Mononuclear cell (primary cell): ENCODE results near the gene TRAPPC3L. TPM values are rescaled to one million over a fixed set of nuclear protein-coding genes. Genes with fewer than 3 reads are reported as not detected.

Source experiments
- H3K27me3 ChIP-seq: 2 replicates; pipeline ENCODE4 v1.6.0; 2011; ENCODE audit warnings: low read length, control low read depth; ENCODE audit not compliant: insufficient read depth
- H3K4me1 ChIP-seq: 2 replicates; pipeline ENCODE4 v1.5.1; 2011; ENCODE audit warnings: mild to moderate bottlenecking, low read length, control low read depth; ENCODE audit not compliant: insufficient read depth
- H3K4me3 ChIP-seq: 2 replicates; pipeline ENCODE4 v1.5.1; 2011; ENCODE audit warnings: mild to moderate bottlenecking, low read length, moderate library complexity
- H3K9me3 ChIP-seq: 2 replicates; pipeline ENCODE4 v1.5.1; 2011; ENCODE audit warnings: low read depth, mild to moderate bottlenecking, control low read depth, low read length
- total RNA-seq: library from RNA; depleted of rRNA; stranded (reverse); fragments of >200 nt; gene quantifications from one replicate; pipeline ENCODE4 v1.2.3, GENCODE V29; 2012

TRAPPC3L gene
- total RNA-seq, 1 donor = 2.1 TPM

DNA sequence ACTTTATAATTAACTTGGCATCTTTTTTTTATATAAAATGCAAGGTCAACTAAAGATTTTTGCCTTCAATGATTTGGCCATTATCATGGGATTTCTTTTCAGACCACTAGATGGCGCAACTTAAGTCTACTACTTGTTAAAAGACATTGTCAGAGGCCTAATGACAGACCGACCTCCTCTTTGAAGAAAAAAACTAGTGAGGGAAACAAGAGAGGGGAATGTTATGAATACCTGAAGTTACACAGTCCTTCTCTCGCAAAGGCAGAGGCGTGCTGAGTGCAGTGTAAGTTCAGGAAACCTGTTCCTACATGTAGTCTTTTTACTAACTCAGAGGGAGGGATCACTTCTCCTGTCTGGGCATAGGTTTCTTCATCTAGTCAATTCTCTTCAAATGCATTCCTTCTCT, 9.3 kb downstream of the TRAPPC3L start:
- Histone ChIP-seq H3K27me3 (no peaks in the 10 kb centered on the region), H3K9me3 (no peaks in the 10 kb centered on the region), H3K4me3 (no peak overlapping the region), H3K4me1 (no peaks in the 10 kb centered on the region)

DNA sequence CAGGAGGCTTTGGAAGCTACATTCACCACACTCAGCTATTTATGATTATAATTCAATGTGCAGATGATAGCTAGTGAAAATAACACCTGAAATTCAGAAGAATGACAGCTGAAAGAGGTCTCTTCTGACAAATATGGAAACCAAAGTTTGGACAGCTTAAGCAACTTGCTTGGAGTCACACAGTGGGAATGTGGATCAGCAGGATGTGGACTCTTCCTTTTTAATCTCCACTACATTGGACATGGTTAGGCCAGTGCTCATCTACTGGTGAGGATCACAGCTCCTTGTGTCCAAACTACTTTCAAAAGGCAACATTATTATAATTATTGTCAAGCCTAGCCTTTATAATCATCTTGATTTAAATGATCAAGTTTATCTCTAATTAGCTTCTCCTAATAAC, 10.4 kb downstream of the TRAPPC3L start:
- Histone ChIP-seq H3K4me1 (no peaks in the 10 kb centered on the region), H3K9me3 (no peaks in the 10 kb centered on the region), H3K27me3 (no peaks in the 10 kb centered on the region), H3K4me3 (no peak overlapping the region)

DNA sequence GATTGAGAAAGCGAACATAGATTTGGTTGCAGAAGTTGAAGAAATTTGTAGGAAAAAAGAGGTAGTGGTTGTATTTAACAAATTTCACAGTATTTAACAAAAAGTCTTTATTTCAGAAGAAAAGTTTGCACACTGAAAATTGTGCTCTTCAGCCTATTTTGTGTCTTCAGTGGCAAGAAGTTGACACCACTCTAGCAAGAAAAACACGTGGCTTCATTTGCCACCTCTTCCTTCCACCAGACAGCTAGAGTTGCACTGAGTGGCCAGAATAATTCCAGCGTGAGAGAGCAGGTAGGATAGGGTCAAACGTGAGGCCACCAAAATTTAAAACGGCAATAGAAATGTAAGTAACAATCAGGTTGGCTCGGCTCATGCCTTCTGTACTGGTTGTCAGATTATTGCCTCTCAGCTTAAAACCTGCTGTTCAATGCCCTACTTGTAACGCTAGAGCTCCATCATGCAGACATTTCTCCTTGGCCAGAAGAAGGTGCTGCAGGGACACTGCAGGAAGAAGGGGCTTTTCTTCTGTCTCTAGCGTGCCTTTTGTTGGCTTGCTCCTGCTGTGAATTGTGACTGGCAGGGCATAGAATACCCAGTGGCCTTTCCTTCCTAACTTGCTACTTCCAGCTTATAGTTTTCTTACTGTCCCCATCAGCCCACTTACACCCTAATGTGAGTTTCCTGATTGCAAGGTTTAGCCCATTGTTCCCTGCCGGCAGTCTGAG, 12.1 kb downstream of the TRAPPC3L start:
- Histone ChIP-seq H3K27me3 (no peaks in the 10 kb centered on the region), H3K4me1 (no peaks in the 10 kb centered on the region), H3K4me3 (no peak overlapping the region), H3K9me3 (no peaks in the 10 kb centered on the region)

DNA sequence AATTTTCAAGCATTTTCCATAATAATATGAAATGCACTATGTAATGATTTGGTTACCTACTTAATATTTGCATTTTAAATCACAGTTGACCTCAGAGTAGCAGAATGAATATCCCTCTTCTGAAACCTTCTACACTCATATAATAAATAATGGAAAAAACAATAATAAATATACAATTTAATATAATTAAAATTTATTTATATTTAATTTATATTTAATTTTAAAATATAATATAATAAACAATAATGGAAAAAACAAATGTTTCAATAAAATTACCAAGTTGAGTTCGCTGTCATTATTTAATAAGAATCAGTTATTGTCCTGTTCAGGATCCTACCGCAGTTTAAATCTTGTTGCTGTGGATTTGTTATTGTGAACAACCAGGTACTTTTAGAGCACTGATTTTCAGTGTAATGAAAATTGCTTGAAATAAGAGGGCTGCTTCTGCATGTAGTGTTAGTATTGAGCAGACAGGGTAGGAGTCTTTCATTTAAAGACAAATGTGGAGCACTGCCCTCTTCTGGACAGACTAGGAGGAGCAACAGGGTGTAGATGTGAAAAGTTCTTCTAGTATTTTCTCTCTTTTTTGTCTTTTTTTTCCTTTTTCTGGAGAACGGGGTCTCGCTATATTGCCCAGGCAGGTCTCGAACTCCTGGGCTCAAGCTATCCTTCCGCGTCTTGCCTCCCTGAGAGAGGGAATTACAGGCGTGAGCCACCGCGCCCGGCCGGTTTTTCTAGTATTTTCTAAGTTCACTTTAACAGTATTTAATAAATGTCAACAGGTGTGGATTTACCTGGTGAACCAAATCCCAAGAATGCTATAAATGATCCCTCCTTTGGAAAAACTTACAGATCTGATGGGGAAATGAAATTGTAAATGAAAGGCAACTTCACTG, 13.6 kb downstream of the TRAPPC3L start:
- Histone ChIP-seq H3K4me3 (no peak overlapping the region), H3K27me3 (no peaks in the 10 kb centered on the region), H3K9me3 (no peaks in the 10 kb centered on the region), H3K4me1 (no peaks in the 10 kb centered on the region)

DNA sequence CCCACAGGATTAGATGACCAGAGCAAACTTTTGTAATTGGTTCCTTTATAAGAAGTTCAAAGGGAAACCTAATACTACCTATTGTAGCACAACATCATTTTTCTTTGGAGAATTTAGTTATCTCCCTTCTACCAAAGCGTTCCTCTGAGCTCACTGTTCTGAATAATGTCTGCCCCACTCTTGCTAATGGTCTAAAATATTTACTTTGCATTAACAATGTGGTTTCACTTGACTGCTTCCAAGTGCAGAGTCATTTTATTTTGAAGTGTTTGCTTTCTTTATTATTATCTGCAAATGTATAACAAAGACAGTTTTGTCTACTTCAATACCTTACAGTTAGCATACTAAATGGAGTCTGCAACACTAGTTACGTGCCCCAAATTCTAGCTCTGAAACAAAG, 15.0 kb downstream of the TRAPPC3L start:
- H3K9me3 ChIP-seq = no peaks in the 10 kb centered on the region
- H3K4me3 ChIP-seq = no peak overlapping the region
- H3K4me1 ChIP-seq = no peaks in the 10 kb centered on the region
- no peaks in the 10 kb centered on the region for H3K27me3 ChIP-seq

DNA sequence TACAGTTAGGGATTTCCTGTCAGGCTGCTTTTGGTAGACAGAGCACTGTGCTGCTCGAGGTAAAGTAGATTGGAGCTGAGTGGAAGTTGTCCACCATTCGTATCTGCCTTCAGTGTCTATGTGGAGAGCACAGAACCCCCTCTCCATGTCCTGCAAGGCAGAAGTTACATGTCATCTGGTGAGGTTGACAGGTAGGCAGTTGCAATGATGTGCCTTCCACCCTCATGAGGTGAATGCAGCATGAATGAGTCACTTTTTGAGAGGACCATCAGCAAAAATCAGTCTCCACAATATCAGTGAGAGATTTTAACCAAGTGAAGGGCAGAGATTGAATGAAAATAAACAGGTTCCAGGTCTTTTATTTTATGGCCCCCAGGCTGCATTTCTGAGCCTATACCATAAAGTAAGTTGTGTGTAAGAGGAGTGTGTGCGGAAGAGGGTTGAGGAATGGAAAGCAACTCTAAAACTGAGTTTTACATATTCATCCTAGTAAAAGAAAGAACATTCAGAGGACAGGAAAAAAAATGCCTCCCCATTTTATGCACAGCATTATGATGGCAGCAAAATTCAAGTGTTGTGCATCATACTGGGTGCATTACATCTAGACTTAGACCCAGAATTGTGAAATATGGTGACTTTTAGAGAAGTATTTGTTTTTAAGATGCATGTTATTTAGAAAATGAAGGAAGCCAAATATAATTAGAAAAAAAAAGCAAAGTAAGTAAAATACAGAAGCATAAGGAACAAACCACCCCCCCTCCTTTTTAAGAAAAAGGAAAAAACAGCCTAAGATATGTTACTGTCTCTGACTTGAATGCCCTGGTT, 15.8 kb downstream of the TRAPPC3L start:
- no peak overlapping the region for H3K4me3 ChIP-seq
- H3K4me1 ChIP-seq = no peaks in the 10 kb centered on the region
- H3K27me3 ChIP-seq = no peaks in the 10 kb centered on the region
- H3K9me3 ChIP-seq = no peaks in the 10 kb centered on the region

DNA sequence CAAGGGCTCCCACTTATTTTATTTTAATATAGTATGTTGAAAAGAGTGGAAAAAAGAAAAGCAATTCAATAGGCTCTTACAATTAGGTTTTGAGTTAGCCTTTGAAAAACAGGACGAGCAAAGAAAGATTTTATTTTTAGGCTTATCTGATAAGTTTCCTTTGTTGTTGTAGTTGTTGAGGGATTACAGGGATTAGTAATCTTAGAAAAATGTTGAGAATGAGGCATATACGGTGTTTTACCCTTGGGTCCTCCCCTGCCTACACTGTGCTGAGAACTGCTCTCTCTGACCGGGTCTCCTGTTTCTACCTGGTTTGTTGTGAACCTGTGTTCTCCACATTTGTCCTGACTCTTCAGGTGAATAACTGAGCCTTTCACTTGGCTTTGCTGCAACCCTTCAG, 16.7 kb downstream of the TRAPPC3L start:
- H3K9me3 ChIP-seq = no peaks in the 10 kb centered on the region
- H3K4me1 ChIP-seq = no peaks in the 10 kb centered on the region
- no peaks in the 10 kb centered on the region for H3K27me3 ChIP-seq
- H3K4me3 ChIP-seq = no peak overlapping the region

DNA sequence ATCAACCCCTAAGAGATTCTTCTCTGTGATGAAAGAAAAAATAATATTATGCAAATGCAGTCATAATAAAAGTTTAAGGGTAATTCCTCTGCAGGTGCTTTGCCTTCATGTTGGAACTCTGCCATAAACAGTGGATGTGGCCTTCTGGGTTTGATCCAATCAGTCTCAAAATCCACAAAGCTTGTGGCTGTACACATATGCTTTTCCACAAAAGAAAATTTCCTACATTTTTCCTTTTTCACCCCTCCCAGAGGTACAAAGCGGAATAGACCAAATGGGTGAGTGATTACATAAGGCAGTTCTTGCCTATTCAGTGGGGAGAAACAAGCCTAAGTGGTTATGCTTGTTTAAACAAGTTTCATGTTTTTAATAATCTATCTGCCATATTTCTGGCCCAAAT, 17.4 kb downstream of the TRAPPC3L start:
- Histone ChIP-seq H3K9me3 (no peaks in the 10 kb centered on the region), H3K27me3 (no peaks in the 10 kb centered on the region)

DNA sequence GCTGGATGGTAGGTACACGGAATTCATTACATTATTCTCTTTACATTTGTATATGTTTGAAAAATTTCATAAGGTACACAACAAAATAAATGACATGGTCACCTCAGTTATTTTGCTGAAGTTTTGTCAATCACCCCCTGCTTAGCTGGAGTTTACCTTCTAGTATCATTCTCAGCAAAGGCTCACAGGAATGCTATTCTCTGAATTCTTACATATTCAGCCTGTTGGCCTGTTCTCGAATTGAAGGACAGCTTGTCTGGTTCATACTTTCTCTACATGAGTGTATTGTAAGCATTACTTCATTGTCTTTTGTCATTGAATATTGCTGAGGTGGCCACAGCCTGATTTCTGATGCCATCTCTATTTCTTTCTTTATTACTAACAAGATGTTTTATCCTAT, 21.2 kb downstream of the TRAPPC3L start:
- no peaks in the 10 kb centered on the region for H3K27me3 ChIP-seq
- no peaks in the 10 kb centered on the region for H3K4me1 ChIP-seq
- H3K4me3 ChIP-seq = no peak overlapping the region
- no peaks in the 10 kb centered on the region for H3K9me3 ChIP-seq

More for the DNA sequence above, 17.4 kb downstream of the TRAPPC3L start:
- Histone ChIP-seq H3K4me1 (no peaks in the 10 kb centered on the region), H3K4me3 (no peak overlapping the region)

DNA sequence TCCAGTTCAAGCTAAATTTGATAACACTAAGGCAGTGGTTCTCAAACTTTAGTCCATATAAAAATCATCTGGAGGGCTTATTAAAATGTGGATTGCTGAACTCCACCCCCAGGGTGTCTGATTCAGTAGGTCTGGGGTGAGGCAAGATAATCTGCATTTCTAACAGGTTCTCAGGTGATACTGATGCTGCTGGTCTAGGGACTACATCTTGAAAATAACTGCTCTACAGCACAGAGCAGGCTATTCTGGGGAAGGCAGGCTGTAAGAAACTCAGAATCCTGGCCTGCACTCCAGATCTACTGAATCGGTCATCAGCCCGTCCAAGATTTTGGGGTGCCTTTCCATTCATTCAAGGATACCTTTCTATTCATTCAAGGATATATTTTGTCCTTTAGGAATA, 22.6 kb downstream of the TRAPPC3L start:
- no peaks in the 10 kb centered on the region for H3K4me1 ChIP-seq
- H3K27me3 ChIP-seq = no peaks in the 10 kb centered on the region
- no peak overlapping the region for H3K4me3 ChIP-seq
- H3K9me3 ChIP-seq = no peaks in the 10 kb centered on the region

DNA sequence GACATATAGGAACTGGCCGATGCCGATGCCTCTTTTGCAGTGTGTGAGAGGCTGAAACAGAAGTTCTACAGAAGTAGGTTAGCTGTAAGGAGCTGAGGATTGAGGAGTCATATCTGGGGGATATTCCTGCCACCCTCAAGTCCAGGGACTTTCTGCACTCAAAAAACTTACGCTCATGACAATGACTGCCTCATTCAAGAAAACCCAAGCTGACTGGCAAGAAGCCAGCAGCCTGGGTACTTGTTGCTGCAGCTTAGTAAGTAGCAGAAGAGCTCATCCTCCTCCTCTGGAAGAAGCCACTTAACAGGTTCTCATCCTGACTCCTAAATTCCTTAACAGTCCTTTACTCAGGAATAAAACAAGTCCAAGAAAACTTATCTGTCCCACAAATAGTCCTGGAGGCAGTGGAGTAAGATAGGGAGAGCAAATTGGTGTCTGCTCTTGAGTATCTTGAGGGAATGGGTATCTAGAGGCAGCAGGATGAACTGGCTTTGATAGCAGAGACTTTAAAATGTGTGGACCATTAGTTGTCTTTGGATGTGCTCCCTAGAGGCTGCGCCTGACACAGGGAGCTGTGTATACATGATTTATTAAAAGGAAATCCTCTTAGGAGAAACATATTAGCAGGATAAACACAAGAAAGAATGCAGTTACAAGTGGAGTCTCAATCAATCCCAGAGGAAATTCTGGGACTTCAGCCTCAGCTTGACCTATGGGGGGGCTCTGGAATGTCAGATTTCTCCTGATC, 26.7 kb downstream of the TRAPPC3L start:
- Histone ChIP-seq H3K4me3 (no peak overlapping the region), H3K9me3 (no peaks in the 10 kb centered on the region), H3K27me3 (no peaks in the 10 kb centered on the region), H3K4me1 (no peaks in the 10 kb centered on the region)

DNA sequence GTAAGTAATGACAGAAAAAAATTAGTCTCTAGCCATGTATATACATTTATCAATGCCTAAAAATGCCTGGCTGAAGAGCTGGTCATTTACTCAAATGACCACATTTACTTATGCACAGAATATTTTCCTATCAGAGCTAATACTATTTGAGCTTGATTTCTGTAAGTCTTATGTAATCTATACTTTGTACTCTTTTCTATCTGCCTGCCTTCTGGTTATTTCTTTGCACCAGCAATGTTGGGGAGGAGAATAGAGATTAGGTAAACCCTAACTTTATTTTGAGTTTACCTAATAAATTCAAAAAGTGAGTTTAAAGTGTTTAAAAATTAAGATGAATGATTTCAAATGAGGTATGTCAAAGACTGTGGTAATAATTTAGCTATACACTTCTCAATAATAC, 30.3 kb downstream of the TRAPPC3L start:
- Histone ChIP-seq H3K4me1 (no peaks in the 10 kb centered on the region), H3K27me3 (no peaks in the 10 kb centered on the region), H3K9me3 (no peaks in the 10 kb centered on the region), H3K4me3 (no peak overlapping the region)

DNA sequence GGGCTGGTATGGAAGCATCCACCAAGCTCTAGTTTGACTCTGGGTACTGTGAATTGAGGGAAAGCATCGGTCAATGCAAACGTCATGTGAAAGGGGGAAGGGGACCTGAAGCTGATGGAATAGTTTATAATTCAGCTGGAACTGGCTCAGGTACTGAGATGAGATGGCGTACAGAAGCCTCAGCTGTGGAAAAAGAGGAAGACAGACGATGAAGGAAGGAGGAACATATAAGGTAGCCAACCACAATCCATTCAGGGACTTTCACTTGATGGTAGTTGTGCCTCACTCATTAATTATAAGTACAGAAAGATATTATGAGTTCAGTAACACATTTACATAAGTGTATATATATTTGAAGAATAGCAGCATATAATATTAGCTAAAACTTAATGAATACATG, 31.4 kb downstream of the TRAPPC3L start:
- H3K27me3 ChIP-seq = no peaks in the 10 kb centered on the region
- no peaks in the 10 kb centered on the region for H3K4me1 ChIP-seq
- no peaks in the 10 kb centered on the region for H3K9me3 ChIP-seq
- H3K4me3 ChIP-seq = no peak overlapping the region

DNA sequence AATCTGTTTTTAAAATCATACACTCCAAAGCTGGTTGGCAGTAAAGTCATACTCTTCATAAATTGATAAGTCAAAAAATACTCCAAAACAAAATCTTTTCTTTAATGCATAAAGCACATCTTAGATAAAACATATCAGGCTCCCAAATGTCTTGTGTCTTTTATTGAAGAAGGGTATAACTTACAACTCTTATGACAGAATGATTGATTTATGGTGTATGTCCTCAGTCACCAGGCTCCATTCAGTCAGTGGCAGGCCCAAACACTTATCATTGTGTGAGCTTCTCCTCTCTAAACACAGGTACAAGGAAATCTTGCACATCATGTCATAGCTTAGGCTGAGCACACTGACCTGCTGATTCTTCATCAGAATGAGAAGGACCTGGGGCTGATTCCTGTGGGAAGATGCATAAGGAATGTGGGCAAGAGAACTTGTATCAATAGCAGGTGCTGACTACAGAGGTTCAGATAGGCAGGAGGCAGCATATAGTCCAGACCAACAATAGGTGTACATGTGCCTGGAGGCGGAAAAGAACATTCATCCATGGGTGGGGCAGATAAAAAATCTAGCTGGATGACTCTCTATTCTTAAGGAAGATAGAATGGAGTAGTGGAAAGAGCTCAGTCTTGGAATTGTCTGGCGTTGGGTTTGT, 32.1 kb downstream of the TRAPPC3L start:
- Histone ChIP-seq H3K9me3 (peaks cover 4% of the 10 kb centered on the region), H3K4me1 (no peaks in the 10 kb centered on the region), H3K4me3 (no peak overlapping the region), H3K27me3 (no peaks in the 10 kb centered on the region)
